Ascending aorta (tissue), 2 donors: ENCODE results near the gene DOCK2. TPM values are rescaled to one million over a fixed set of nuclear protein-coding genes. Genes with fewer than 3 reads are reported as not detected.

Source experiments
- DNase-seq, 2 donors: peaks; one replicate each; pipeline ENCODE4 v3.0.0-alpha.2; 2019; ENCODE audit warnings: low spot score in 2 of 2
- H3K27ac ChIP-seq, 2 donors: fragments of 200-600 bp; sonication (generic); one replicate each; pipeline ENCODE4 v1.5.1; 2016 to 2017; ENCODE audit warnings: mild to moderate bottlenecking in 1 of 2
- H3K27me3 ChIP-seq: fragments of 200-600 bp; sonication (generic); one replicate; pipeline ENCODE4 v1.5.1; 2017
- H3K36me3 ChIP-seq, 2 donors: fragments of 200-600 bp; sonication (generic); one replicate each; pipeline ENCODE4 v1.5.1; 2016
- H3K4me1 ChIP-seq, 2 donors: fragments of 200-600 bp; sonication (generic); one replicate each; pipeline ENCODE4 v1.5.1; 2016 to 2017; ENCODE audit warnings: mild to moderate bottlenecking in 1 of 2
- H3K4me3 ChIP-seq, 2 donors: fragments of 200-600 bp; sonication (generic); one replicate each; pipeline ENCODE4 v1.5.1; 2016 to 2017; ENCODE audit warnings: mild to moderate bottlenecking in 1 of 2
- H3K9me3 ChIP-seq, 2 donors: fragments of 200-600 bp; sonication (generic); one replicate each; pipeline ENCODE4 v1.5.1; 2016
- intact Hi-C: fragments of 100-400 bp; cut with DNase I; formaldehyde crosslinking; loops from one replicate; pipeline ENCODE4 v1.15.1; 2023
- total RNA-seq: library from RNA; depleted of rRNA; stranded (reverse); fragments of >200 nt; gene quantifications from one replicate; pipeline ENCODE4 v1.1.0, GENCODE V29; 2016
- TF ChIP-seq, protein P1 (sequence below), 3 experiments: fragments of 200-600 bp in 2 of 3; fragments of 450-650 bp in 1 of 3; sonication (generic) in 2 of 3; IDR thresholded peaks; one replicate each; pipeline ENCODE4 v1.5.1; 2016 to 2019; ENCODE audit warnings: antibody characterized with exemption in 3 of 3, mild to moderate bottlenecking in 1 of 3, moderate library complexity in 1 of 3

Gene DOCK2
- total RNA-seq, 1 donor from 2014 or later: 33.1 TPM

DNA sequence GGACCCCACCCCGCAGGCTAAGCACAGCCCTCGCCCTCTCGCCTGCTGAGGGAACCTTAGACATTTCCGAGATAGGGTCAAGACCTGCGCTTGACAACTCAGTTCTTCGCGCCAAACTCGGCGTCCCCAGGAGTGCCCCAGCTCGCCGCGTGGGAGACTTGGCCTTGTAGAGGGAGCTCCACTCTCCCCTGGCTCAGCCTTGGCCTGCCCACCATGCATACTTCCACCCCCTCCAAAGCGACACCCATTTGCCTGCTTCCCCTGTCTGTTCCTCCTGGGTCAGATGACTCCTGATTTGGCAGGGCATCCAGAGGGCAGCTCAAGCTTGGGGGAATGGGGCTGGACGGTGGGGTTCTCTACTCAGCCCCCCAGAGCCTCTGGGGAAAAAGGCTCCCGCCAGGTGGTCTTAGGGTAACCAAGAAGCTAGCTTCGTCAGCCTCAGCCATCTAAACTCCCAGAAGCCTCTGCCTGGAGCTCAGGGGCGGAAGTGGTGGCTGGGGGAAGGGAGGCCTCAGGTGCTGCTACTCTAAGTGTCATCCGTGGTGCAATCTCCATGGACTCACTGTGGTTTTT, 560 bp downstream of the DOCK2 start:
- intact Hi-C loops: no loop called here
- H3K27me3 ChIP-seq: peaks cover 17% of the 10 kb centered on the region
- no peak for DNase-seq
- H3K27ac ChIP-seq: peak overlapping the region in 1 of 2 donors; percentile 55
- no peaks in the 10 kb centered on the region for H3K9me3 ChIP-seq
- TF ChIP-seq, protein P1, sequence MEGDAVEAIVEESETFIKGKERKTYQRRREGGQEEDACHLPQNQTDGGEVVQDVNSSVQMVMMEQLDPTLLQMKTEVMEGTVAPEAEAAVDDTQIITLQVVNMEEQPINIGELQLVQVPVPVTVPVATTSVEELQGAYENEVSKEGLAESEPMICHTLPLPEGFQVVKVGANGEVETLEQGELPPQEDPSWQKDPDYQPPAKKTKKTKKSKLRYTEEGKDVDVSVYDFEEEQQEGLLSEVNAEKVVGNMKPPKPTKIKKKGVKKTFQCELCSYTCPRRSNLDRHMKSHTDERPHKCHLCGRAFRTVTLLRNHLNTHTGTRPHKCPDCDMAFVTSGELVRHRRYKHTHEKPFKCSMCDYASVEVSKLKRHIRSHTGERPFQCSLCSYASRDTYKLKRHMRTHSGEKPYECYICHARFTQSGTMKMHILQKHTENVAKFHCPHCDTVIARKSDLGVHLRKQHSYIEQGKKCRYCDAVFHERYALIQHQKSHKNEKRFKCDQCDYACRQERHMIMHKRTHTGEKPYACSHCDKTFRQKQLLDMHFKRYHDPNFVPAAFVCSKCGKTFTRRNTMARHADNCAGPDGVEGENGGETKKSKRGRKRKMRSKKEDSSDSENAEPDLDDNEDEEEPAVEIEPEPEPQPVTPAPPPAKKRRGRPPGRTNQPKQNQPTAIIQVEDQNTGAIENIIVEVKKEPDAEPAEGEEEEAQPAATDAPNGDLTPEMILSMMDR (IDR thresholded peaks at IDR 0.05): no peak
- peak overlapping the region; percentile 46 to 65 for H3K4me3 ChIP-seq
- H3K4me1 ChIP-seq: no peaks in the 10 kb centered on the region
- no peaks in the 10 kb centered on the region for H3K36me3 ChIP-seq

DNA sequence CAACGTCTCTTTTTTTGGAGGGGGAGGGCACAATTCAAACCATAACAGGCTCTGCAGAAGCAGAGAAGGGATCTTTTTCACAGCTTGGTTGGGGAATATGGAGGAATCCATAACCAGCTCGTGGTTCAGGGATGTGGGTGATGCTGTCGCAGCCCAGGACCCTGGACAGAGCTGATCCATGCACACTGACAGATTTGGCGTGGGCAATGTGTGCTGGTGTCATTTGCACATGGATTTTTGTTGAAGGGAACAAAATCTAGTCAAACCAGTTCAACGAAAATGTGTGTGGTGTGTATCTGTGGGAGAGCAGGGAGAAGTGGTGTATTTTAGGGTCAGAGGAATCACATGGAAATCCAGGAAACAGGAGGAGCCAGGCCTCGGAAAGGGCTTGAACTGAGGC, 4.2 kb downstream of the DOCK2 start:
- DNase-seq: no peak
- TF ChIP-seq, protein P1 (IDR thresholded peaks at IDR 0.05): no peak
- intact Hi-C loops: no loop called here

DNA sequence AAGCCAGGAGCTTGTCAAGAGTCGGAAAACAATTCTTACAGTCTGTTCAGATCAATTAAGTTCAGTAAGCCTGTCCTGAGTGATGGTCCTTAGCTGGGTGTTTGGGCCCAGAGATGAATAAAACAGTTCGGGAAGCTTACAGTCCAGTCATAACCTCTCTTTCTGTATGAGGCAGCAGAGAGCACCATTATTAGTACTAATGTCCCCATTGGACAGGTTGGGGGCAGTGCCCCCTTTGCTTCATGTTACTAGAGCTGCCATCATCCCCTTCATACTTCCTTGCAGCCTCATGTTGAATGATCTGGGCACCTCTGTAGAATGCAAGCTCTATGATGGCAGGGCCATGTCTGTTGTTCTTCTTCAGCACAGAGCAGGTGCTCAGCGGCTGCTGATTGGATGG, 9.8 kb downstream of the DOCK2 start:
- DNase-seq: no peak
- Histone ChIP-seq H3K4me1 (no peaks in the 10 kb centered on the region), H3K27me3 (no peaks in the 10 kb centered on the region), H3K27ac (no peak overlapping the region), H3K4me3 (no peak overlapping the region), H3K36me3 (no peaks in the 10 kb centered on the region), H3K9me3 (no peaks in the 10 kb centered on the region)
- intact Hi-C loops: no loop called here
- TF ChIP-seq, protein P1 (IDR thresholded peaks at IDR 0.05): no peak

More for the DNA sequence above, 4.2 kb downstream of the DOCK2 start:
- H3K4me1 ChIP-seq: no peaks in the 10 kb centered on the region
- no peak overlapping the region for H3K4me3 ChIP-seq
- H3K27ac ChIP-seq: no peak overlapping the region
- H3K9me3 ChIP-seq: no peaks in the 10 kb centered on the region
- no peaks in the 10 kb centered on the region for H3K36me3 ChIP-seq
- H3K27me3 ChIP-seq: peaks cover 15% of the 10 kb centered on the region

DNA sequence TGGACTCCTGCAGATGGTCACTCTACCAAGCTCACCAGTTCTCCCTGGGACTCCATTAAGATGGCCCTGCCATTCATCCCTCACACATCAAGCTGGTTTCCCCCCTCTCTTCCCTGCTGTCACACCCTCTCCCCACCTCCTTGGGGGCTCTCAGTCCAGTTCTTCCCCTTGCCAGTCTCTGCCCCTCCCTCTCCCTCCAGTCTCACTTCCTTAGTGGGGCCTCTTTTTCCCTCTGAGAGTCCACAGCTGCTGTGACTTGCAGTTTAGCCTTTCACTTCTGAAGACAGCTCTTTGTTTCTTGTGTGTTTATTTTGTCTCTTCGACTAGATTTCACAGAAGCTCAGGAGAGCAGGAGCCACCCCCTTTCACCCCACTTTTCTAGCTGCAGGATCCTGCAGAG, 10.5 kb downstream of the DOCK2 start:
- no peak overlapping the region for H3K27ac ChIP-seq
- no peaks in the 10 kb centered on the region for H3K36me3 ChIP-seq
- DNase-seq: no peak
- H3K27me3 ChIP-seq: no peaks in the 10 kb centered on the region
- intact Hi-C loops: no loop called here
- H3K4me1 ChIP-seq: no peaks in the 10 kb centered on the region
- H3K4me3 ChIP-seq: no peak overlapping the region
- H3K9me3 ChIP-seq: no peaks in the 10 kb centered on the region
- TF ChIP-seq, protein P1 (IDR thresholded peaks at IDR 0.05): no peak

DNA sequence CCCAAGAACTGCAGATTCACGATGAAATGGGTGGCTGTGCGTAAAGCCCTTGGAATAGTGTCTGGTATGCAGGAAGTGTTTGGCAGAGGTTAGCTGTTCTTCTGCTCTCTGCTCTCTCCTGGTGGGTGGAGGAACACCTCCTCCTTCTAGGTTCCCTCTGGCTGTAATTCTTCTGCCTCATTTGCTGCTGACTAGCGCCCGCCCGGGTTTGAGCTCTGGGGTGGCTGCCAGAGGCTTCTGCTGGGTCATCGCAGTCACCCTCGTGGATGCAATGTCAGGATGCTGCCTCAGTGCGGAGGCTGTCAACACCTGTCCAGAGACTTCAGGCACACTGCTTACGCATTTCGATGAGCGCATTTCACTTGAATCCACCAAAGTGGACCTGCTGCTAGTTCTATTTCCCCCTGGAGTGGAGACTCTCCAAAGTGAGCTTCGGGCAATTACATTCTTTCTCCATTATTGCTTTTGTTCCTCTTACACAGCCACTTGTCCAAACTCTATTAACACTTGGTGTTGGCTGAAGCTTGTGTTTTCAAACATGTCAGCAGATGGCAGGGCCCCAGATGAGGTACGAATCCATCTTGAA, 11.7 kb downstream of the DOCK2 start:
- Histone ChIP-seq H3K27me3 (no peaks in the 10 kb centered on the region), H3K4me1 (no peaks in the 10 kb centered on the region), H3K9me3 (no peaks in the 10 kb centered on the region), H3K27ac (no peak overlapping the region), H3K4me3 (no peak overlapping the region), H3K36me3 (no peaks in the 10 kb centered on the region)
- intact Hi-C loops: no loop called here
- TF ChIP-seq, protein P1 (IDR thresholded peaks at IDR 0.05): no peak
- DNase-seq: no peak
